GM12878 (cell line): ENCODE measurements around the gene FIGLA. TPM values are rescaled to one million over a fixed set of nuclear protein-coding genes. Genes with fewer than 3 reads are reported as not detected.

Experiments used
- ATAC-seq: fragments of 200-7000 bp; cut with Tn5 transposase; 3 replicates; pipeline ENCODE4 v1.9.1; 2020; ENCODE audit warnings: mild to moderate bottlenecking, moderate library complexity
- BruUV-seq: library from RNA; stranded (reverse); fragments of 400-500 nt; replicated peaks from 2 replicates; lab custom pipeline; 2021; lab: Mats Ljungman, UMichigan
- CTCF ChIA-PET: fragments of 300-600 bp; sonication (Branson Sonifier 250); formaldehyde crosslinking; extraction: SDS; loops from one replicate; lab custom pipeline; 2021; ENCODE audit warnings: inconsistent platforms; lab: Yijun Ruan, JAX
- POLR2A ChIA-PET: fragments of 350-600 bp; formaldehyde crosslinking; extraction: SDS; loops from one replicate; lab custom pipeline; 2021; ENCODE audit warnings: inconsistent platforms; lab: Charles Lee
- RAD21 ChIA-PET: fragments of 300-600 bp; sonication (Branson Sonifier 250); formaldehyde crosslinking; loops from one replicate; lab custom pipeline; 2023; ENCODE audit warnings: antibody characterized with exemption; ENCODE audit not compliant: unreplicated experiment; lab: Charles Lee
- SMC1A ChIA-PET: fragments of 300-600 bp; sonication (Branson Sonifier 250); formaldehyde crosslinking; loops from one replicate; lab custom pipeline; 2023; ENCODE audit not compliant: unreplicated experiment, uncharacterized antibody; lab: Charles Lee
- DNase-seq: peaks from one replicate; pipeline ENCODE4 v3.0.0-alpha.2; 2011; ENCODE audit warnings: low read depth, low spot score
- FAIRE-seq: peaks from 3 replicates; lab custom pipeline; 2011; peaks lifted over from hg19 to GRCh38; lab: Jason Lieb, UNC
- H2AFZ ChIP-seq: 2 replicates; pipeline ENCODE4 v1.6.0; 2011; ENCODE audit warnings: low read depth, low read length, control low read depth; ENCODE audit not compliant: control insufficient read depth
- H3K27ac ChIP-seq: 2 replicates; pipeline ENCODE4 v1.5.1; 2011; ENCODE audit warnings: control low read depth; ENCODE audit not compliant: control insufficient read depth, insufficient read depth
- H3K27me3 ChIP-seq, 2 experiments: replicated peaks in 1 of 2; 2 replicates each; pipeline versions ENCODE4 v1.6.0 to v1.6.1; 2011; ENCODE audit warnings: low read length in 1 of 2; ENCODE audit not compliant: control insufficient read depth in 2 of 2, insufficient read depth in 2 of 2
- H3K36me3 ChIP-seq, 2 experiments: 2 replicates each; pipeline ENCODE4 v1.5.1; 2011; ENCODE audit warnings: low read length in 1 of 2; ENCODE audit not compliant: control insufficient read depth in 2 of 2, insufficient read depth in 2 of 2
- H3K4me1 ChIP-seq: 2 replicates; pipeline ENCODE4 v1.6.1; 2011; ENCODE audit warnings: mild to moderate bottlenecking, low read length, moderate library complexity, mixed read lengths; ENCODE audit not compliant: control insufficient read depth, insufficient read depth
- H3K4me2 ChIP-seq: 2 replicates; pipeline ENCODE4 v1.6.0; 2011; ENCODE audit warnings: control low read depth; ENCODE audit not compliant: control insufficient read depth, insufficient read depth
- H3K4me3 ChIP-seq: fragments of 200-600 bp; sonication (generic); 2 replicates; pipeline ENCODE4 v1.5.1; 2016
- H3K79me2 ChIP-seq: 2 replicates; pipeline ENCODE4 v1.6.0; 2011; ENCODE audit warnings: low read length; ENCODE audit not compliant: control insufficient read depth, insufficient read depth
- H3K9ac ChIP-seq: 2 replicates; pipeline ENCODE4 v1.8.0; 2011; ENCODE audit warnings: low read length, control low read depth, mixed read lengths; ENCODE audit not compliant: control insufficient read depth, insufficient read depth
- H3K9me3 ChIP-seq: replicated peaks from 3 replicates; pipeline ENCODE4 v1.5.1; 2011; ENCODE audit warnings: mild to moderate bottlenecking, low read length; ENCODE audit not compliant: control insufficient read depth, insufficient read depth
- H4K20me1 ChIP-seq: 2 replicates; pipeline ENCODE4 v1.6.0; 2011; ENCODE audit not compliant: control insufficient read depth, insufficient read depth
- BCL3 ChIP-seq: IDR thresholded peaks from 2 replicates; pipeline ENCODE4 v1.6.1; 2011; ENCODE audit warnings: borderline replicate concordance, low read depth, mild to moderate bottlenecking, moderate library complexity, low read length; ENCODE audit not compliant: insufficient read depth, poor library complexity, severe bottlenecking
- ETV6 ChIP-seq, 2 experiments: fragments of 450-650 bp in 1 of 2; IDR thresholded peaks in 1 of 2; conservative IDR thresholded peaks in 1 of 2; 2 replicates each; pipeline ENCODE4 v1.6.1; 2014; ENCODE audit warnings: antibody characterized with exemption in 1 of 2, borderline replicate concordance in 1 of 2, low read depth in 1 of 2, mild to moderate bottlenecking in 1 of 2, moderate library complexity in 1 of 2
- SPI1 ChIP-seq: IDR thresholded peaks from 2 replicates; pipeline ENCODE4 v1.6.1; 2011; ENCODE audit warnings: low read depth, mild to moderate bottlenecking, low read length, moderate library complexity, borderline replicate concordance; ENCODE audit not compliant: insufficient read depth
- WGBS: methylation state at CpG from one replicate; pipeline ENCODE4 v1.1.6; 2016; ENCODE audit warnings: low lambda C conversion rate; ENCODE audit not compliant: insufficient replicate concordance, insufficient coverage; ENCODE audit errors: missing lambda C conversion rate; 5-methylcytosine and 5-hydroxymethylcytosine counted together
- in situ Hi-C: fragments of 300-500 bp; cut with MboI; formaldehyde crosslinking; loops from 9 replicates; pipeline ENCODE4 v1.14.3; 2018; ENCODE audit warnings: mixed read lengths
- intact Hi-C: fragments of 100-400 bp; cut with micrococcal nuclease; formaldehyde crosslinking; loops from one replicate; pipeline ENCODE4 v1.14.2; 2022; ENCODE audit not compliant: unreplicated experiment
- polyA plus RNA-seq, 11 experiments: library from polyadenylated mRNA; depleted of rRNA in 4 of 11; unstranded in 6 of 11; stranded (reverse) in 5 of 11; fragments of >200 nt; fragmentation: Nextera tagmentation in 4 of 11; fragmentation: Illumina TruSeq in 1 of 11; extraction: Ambion mirVana in 4 of 11; extraction: Trizol in 1 of 11; gene quantifications; 1 replicate in 1 of 11; 2 replicates in 10 of 11; pipeline versions ENCODE4 v1.2.1 to v1.2.3, GENCODE V29; 2011 to 2016; ENCODE audit warnings: inconsistent platforms in 2 of 11, missing spikeins in 2 of 11, low read depth in 1 of 11
- total RNA-seq, 4 experiments: library from RNA; depleted of rRNA in 3 of 4; stranded (reverse); fragments of >200 nt in 3 of 4; fragmentation: Illumina TruSeq in 1 of 4; extraction: Trizol in 1 of 4; gene quantifications; 2 replicates each; pipeline versions ENCODE4 v1.2.1 to v1.2.3, GENCODE V29; 2013 to 2021

FIGLA gene
- total and polyA plus RNA-seq, 10 of the 15 experiments (the other 5 are each of a cell fraction or from before 2014, with no cell fraction given), result not detected

- ATAC-seq, result no peak
- ChIA-PET RAD21 (no interaction called here), SMC1A (interaction anchor here (1.6 kb wide), 1 partner anchor 66 kb away, joined by 4 read pairs; no protein-coding TSS in a partner anchor), CTCF (no interaction called here), POLR2A (no interaction called here)
- Histone ChIP-seq H3K79me2 (no peaks in the 10 kb centered on the region), H3K4me3 (no peak overlapping the region), H3K27ac (no peak overlapping the region), H3K27me3 (no peaks in the 10 kb centered on the region; a peak in 1 of 4 replicates), H3K4me1 (no peaks in the 10 kb centered on the region), H3K4me2 (no peak overlapping the region), H3K36me3 (no peaks in the 10 kb centered on the region), H2AFZ (no peak overlapping the region), H3K9me3 (no peaks in the 10 kb centered on the region), H4K20me1 (no peaks in the 10 kb centered on the region), H3K9ac (no peak overlapping the region)
- no peak for FAIRE-seq
- TF ChIP-seq SPI1, result no peak
- peak; percentile 39 for TF ChIP-seq BCL3
- no peak for TF ChIP-seq ETV6 (conservative IDR thresholded peaks at IDR 0.05 in 1 of 2, IDR thresholded peaks at IDR 0.05 in 1 of 2; ENCODE audit: borderline replicate concordance in 1 of 2, low read depth in 1 of 2)
- no peak for DNase-seq
- intact Hi-C loops (no loop called here), in situ Hi-C loops (no loop called here)
- no TSS peak for BruUV-seq
- WGBS, result 54% methylated on average over 3 of the region's 3 CpGs
Observed at GRCh38 chr2:70747284-70747683, 43.2 kb downstream of the FIGLA start.
